GM12878 (cell line): ENCODE data around the gene IFNGR2. TPM values are rescaled to one million over a fixed set of nuclear protein-coding genes. Genes with fewer than 3 reads are reported as not detected.
"Not testable (repeated sequence)": the region's sequence is repeated elsewhere in the genome, so short reads cannot be mapped to it uniquely, and the experiment has no call there.

Source experiments
- ATAC-seq: fragments of 200-7000 bp; cut with Tn5 transposase; 3 replicates; pipeline ENCODE4 v1.9.1; 2020; ENCODE audit warnings: mild to moderate bottlenecking, moderate library complexity
- BruUV-seq: library from RNA; stranded (reverse); fragments of 400-500 nt; replicated peaks from 2 replicates; lab custom pipeline; 2021; lab: Mats Ljungman, UMichigan
- CTCF ChIA-PET: fragments of 300-600 bp; sonication (Branson Sonifier 250); formaldehyde crosslinking; extraction: SDS; loops from one replicate; lab custom pipeline; 2021; ENCODE audit warnings: inconsistent platforms; lab: Yijun Ruan, JAX
- POLR2A ChIA-PET: fragments of 350-600 bp; formaldehyde crosslinking; extraction: SDS; loops from one replicate; lab custom pipeline; 2021; ENCODE audit warnings: inconsistent platforms; lab: Charles Lee
- RAD21 ChIA-PET: fragments of 300-600 bp; sonication (Branson Sonifier 250); formaldehyde crosslinking; loops from one replicate; lab custom pipeline; 2023; ENCODE audit warnings: antibody characterized with exemption; ENCODE audit not compliant: unreplicated experiment; lab: Charles Lee
- SMC1A ChIA-PET: fragments of 300-600 bp; sonication (Branson Sonifier 250); formaldehyde crosslinking; loops from one replicate; lab custom pipeline; 2023; ENCODE audit not compliant: unreplicated experiment, uncharacterized antibody; lab: Charles Lee
- DNase-seq: peaks from one replicate; pipeline ENCODE4 v3.0.0-alpha.2; 2011; ENCODE audit warnings: low read depth, low spot score
- FAIRE-seq: peaks from 3 replicates; lab custom pipeline; 2011; peaks lifted over from hg19 to GRCh38; lab: Jason Lieb, UNC
- H2AFZ ChIP-seq: 2 replicates; pipeline ENCODE4 v1.6.0; 2011; ENCODE audit warnings: low read depth, low read length, control low read depth; ENCODE audit not compliant: control insufficient read depth
- H3K27ac ChIP-seq: 2 replicates; pipeline ENCODE4 v1.5.1; 2011; ENCODE audit warnings: control low read depth; ENCODE audit not compliant: control insufficient read depth, insufficient read depth
- H3K27me3 ChIP-seq, 2 experiments: replicated peaks in 1 of 2; 2 replicates each; pipeline versions ENCODE4 v1.6.0 to v1.6.1; 2011; ENCODE audit warnings: low read length in 1 of 2; ENCODE audit not compliant: control insufficient read depth in 2 of 2, insufficient read depth in 2 of 2
- H3K36me3 ChIP-seq, 2 experiments: 2 replicates each; pipeline ENCODE4 v1.5.1; 2011; ENCODE audit warnings: low read length in 1 of 2; ENCODE audit not compliant: control insufficient read depth in 2 of 2, insufficient read depth in 2 of 2
- H3K4me1 ChIP-seq: 2 replicates; pipeline ENCODE4 v1.6.1; 2011; ENCODE audit warnings: mild to moderate bottlenecking, low read length, moderate library complexity, mixed read lengths; ENCODE audit not compliant: control insufficient read depth, insufficient read depth
- H3K4me2 ChIP-seq: 2 replicates; pipeline ENCODE4 v1.6.0; 2011; ENCODE audit warnings: control low read depth; ENCODE audit not compliant: control insufficient read depth, insufficient read depth
- H3K4me3 ChIP-seq: fragments of 200-600 bp; sonication (generic); 2 replicates; pipeline ENCODE4 v1.5.1; 2016
- H3K79me2 ChIP-seq: 2 replicates; pipeline ENCODE4 v1.6.0; 2011; ENCODE audit warnings: low read length; ENCODE audit not compliant: control insufficient read depth, insufficient read depth
- H3K9ac ChIP-seq: 2 replicates; pipeline ENCODE4 v1.8.0; 2011; ENCODE audit warnings: low read length, control low read depth, mixed read lengths; ENCODE audit not compliant: control insufficient read depth, insufficient read depth
- H3K9me3 ChIP-seq: replicated peaks from 3 replicates; pipeline ENCODE4 v1.5.1; 2011; ENCODE audit warnings: mild to moderate bottlenecking, low read length; ENCODE audit not compliant: control insufficient read depth, insufficient read depth
- H4K20me1 ChIP-seq: 2 replicates; pipeline ENCODE4 v1.6.0; 2011; ENCODE audit not compliant: control insufficient read depth, insufficient read depth
- ATF3 ChIP-seq: IDR thresholded peaks from 2 replicates; pipeline ENCODE4 v1.6.1; 2011; ENCODE audit warnings: low read depth, mild to moderate bottlenecking, low read length, moderate library complexity, borderline replicate concordance; ENCODE audit errors: extremely low read depth
- BACH1 ChIP-seq: fragments of 450-650 bp; IDR thresholded peaks from 2 replicates; pipeline ENCODE4 v1.6.1; 2017; ENCODE audit warnings: mild to moderate bottlenecking, borderline replicate concordance
- BCL11A ChIP-seq: IDR thresholded peaks from 2 replicates; pipeline ENCODE4 v1.6.1; 2011; ENCODE audit warnings: low read depth, low read length
- FOXM1 ChIP-seq: IDR thresholded peaks from 2 replicates; pipeline ENCODE4 v1.6.1; 2012; ENCODE audit warnings: low read depth, mild to moderate bottlenecking, inconsistent platforms, low read length, moderate library complexity
- KAT2A ChIP-seq: conservative IDR thresholded peaks from 2 replicates; pipeline ENCODE4 v1.6.1; 2011; ENCODE audit warnings: low read depth, low read length; ENCODE audit not compliant: control insufficient read depth
- POU2F2 ChIP-seq: IDR thresholded peaks from 3 replicates; pipeline ENCODE4 v1.6.1; 2011; ENCODE audit warnings: low read depth, mild to moderate bottlenecking, low read length, borderline replicate concordance
- TCF3 ChIP-seq: IDR thresholded peaks from 2 replicates; pipeline ENCODE4 v1.6.1; 2012; ENCODE audit warnings: low read depth, mild to moderate bottlenecking, low read length, borderline replicate concordance; ENCODE audit not compliant: insufficient read depth
- ZNF24 ChIP-seq: fragments of 450-650 bp; IDR thresholded peaks from 2 replicates; pipeline ENCODE4 v1.6.1; 2017; ENCODE audit warnings: antibody characterized with exemption, mild to moderate bottlenecking
- WGBS: methylation state at CpG from one replicate; pipeline ENCODE4 v1.1.6; 2016; ENCODE audit warnings: low lambda C conversion rate; ENCODE audit not compliant: insufficient replicate concordance, insufficient coverage; ENCODE audit errors: missing lambda C conversion rate; 5-methylcytosine and 5-hydroxymethylcytosine counted together
- in situ Hi-C: fragments of 300-500 bp; cut with MboI; formaldehyde crosslinking; loops from 9 replicates; pipeline ENCODE4 v1.14.3; 2018; ENCODE audit warnings: mixed read lengths
- intact Hi-C: fragments of 100-400 bp; cut with micrococcal nuclease; formaldehyde crosslinking; loops from one replicate; pipeline ENCODE4 v1.14.2; 2022; ENCODE audit not compliant: unreplicated experiment
- polyA plus RNA-seq, 11 experiments: library from polyadenylated mRNA; depleted of rRNA in 4 of 11; unstranded in 6 of 11; stranded (reverse) in 5 of 11; fragments of >200 nt; fragmentation: Nextera tagmentation in 4 of 11; fragmentation: Illumina TruSeq in 1 of 11; extraction: Ambion mirVana in 4 of 11; extraction: Trizol in 1 of 11; gene quantifications; 1 replicate in 1 of 11; 2 replicates in 10 of 11; pipeline versions ENCODE4 v1.2.1 to v1.2.3, GENCODE V29; 2011 to 2016; ENCODE audit warnings: inconsistent platforms in 2 of 11, missing spikeins in 2 of 11, low read depth in 1 of 11
- total RNA-seq, 4 experiments: library from RNA; depleted of rRNA in 3 of 4; stranded (reverse); fragments of >200 nt in 3 of 4; fragmentation: Illumina TruSeq in 1 of 4; extraction: Trizol in 1 of 4; gene quantifications; 2 replicates each; pipeline versions ENCODE4 v1.2.1 to v1.2.3, GENCODE V29; 2013 to 2021
- TF ChIP-seq, protein P1 (sequence below): IDR thresholded peaks from 2 replicates; pipeline ENCODE4 v1.6.1; 2011; ENCODE audit warnings: borderline replicate concordance, low read depth, mild to moderate bottlenecking, moderate library complexity, low read length; ENCODE audit not compliant: insufficient read depth, poor library complexity, severe bottlenecking

Gene IFNGR2
- total and polyA plus RNA-seq, 10 of the 15 experiments (the other 5 are each of a cell fraction or from before 2014, with no cell fraction given) = 23.6 to 98.8 (median 77.0) TPM

- TF ChIP-seq KAT2A (no peak), ZNF24 (no peak), TCF3 (0 out of 2 replicates have a peak, but pooled peaks have one; percentile 43), BCL11A (peak; percentile 51; the same call in 1 of the 2 replicates), ATF3 (no peak), POU2F2 (0 out of 3 replicates have a peak, but pooled peaks have one; percentile 58), FOXM1 (peak; percentile 45; the same call in 1 of the 2 replicates)
- TF ChIP-seq, protein P1, sequence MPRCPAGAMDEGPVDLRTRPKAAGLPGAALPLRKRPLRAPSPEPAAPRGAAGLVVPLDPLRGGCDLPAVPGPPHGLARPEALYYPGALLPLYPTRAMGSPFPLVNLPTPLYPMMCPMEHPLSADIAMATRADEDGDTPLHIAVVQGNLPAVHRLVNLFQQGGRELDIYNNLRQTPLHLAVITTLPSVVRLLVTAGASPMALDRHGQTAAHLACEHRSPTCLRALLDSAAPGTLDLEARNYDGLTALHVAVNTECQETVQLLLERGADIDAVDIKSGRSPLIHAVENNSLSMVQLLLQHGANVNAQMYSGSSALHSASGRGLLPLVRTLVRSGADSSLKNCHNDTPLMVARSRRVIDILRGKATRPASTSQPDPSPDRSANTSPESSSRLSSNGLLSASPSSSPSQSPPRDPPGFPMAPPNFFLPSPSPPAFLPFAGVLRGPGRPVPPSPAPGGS = peak; percentile 97
Measured at GRCh38 chr21:33380483-33380998, 22.7 kb upstream of the IFNGR2 start (continued).

- not testable (repeated sequence) for ATAC-seq, H3K4me3 ChIP-seq, H3K27me3 ChIP-seq, FAIRE-seq, H3K79me2 ChIP-seq, DNase-seq, H2AFZ ChIP-seq, H3K36me3 ChIP-seq, BruUV-seq, H4K20me1 ChIP-seq, H3K9me3 ChIP-seq
- 59% methylated on average over 6 of the region's 6 CpGs for WGBS
- in situ Hi-C loops (loop anchor here (5.0 kb wide), 1 partner anchor 179 kb away; no protein-coding TSS in a partner anchor), intact Hi-C loops (loop anchor here (5.0 kb wide), 1 partner anchor 114 kb away; the partner anchor contains the start of gene IL10RB)
- ChIA-PET POLR2A (interaction anchor here (0.6 to 4.7 kb wide), 9 partner anchors 18 to 178 kb away, joined by 3 to 48 read pairs (median 5); partner anchors contain the start of gene IFNGR2), CTCF (interaction anchor here (0.7 to 3.1 kb wide), 8 partner anchors 13 to 184 kb away, joined by 3 to 14 read pairs (median 6); no protein-coding TSS in a partner anchor), SMC1A (interaction anchor here (1.0 to 4.7 kb wide), 10 partner anchors 16 to 180 kb away, joined by 3 to 31 read pairs (median 7); no protein-coding TSS in a partner anchor), RAD21 (interaction anchor here (1.0 to 13.8 kb wide), 11 partner anchors 18 to 182 kb away, joined by 3 to 148 read pairs (median 9); partner anchors contain the start of genes IL10RB and TMEM50B)
- peak overlapping the region; percentile 26 for H3K9ac ChIP-seq
- TF ChIP-seq BACH1 = 0 out of 2 replicates have a peak, but pooled peaks have one; percentile 20
- H3K27ac ChIP-seq = peak overlapping the region; percentile 95
- H3K4me2 ChIP-seq = peak overlapping the region; percentile 23; the same call in 1 of the 2 replicates
- peaks cover 54% of the 10 kb centered on the region for H3K4me1 ChIP-seq
Measured at GRCh38 chr21:33381381-33381780, 21.8 kb upstream of the IFNGR2 start.
